Fibroblast of lung (primary cell): ENCODE data around the gene TOX2. TPM values are rescaled to one million over a fixed set of nuclear protein-coding genes. Genes with fewer than 3 reads are reported as not detected.

Source experiments
- DNase-seq, 2 donors: peaks; one replicate each; pipeline versions ENCODE4 v3.0.0 to v3.0.0-alpha.2; 2010; ENCODE audit warnings: low read depth in 2 of 2
- H2AFZ ChIP-seq: 2 replicates; pipeline ENCODE4 v1.5.1; 2012; ENCODE audit warnings: low read length, control low read depth, inconsistent platforms
- H3K27ac ChIP-seq: 2 replicates; pipeline ENCODE4 v1.5.1; 2011; ENCODE audit warnings: low read length, control low read depth; ENCODE audit not compliant: insufficient read depth
- H3K27me3 ChIP-seq: 2 replicates; pipeline ENCODE4 v1.5.1; 2011; ENCODE audit warnings: mild to moderate bottlenecking, low read length; ENCODE audit not compliant: control insufficient read depth, insufficient read depth
- H3K36me3 ChIP-seq: 2 replicates; pipeline ENCODE4 v1.5.1; 2011; ENCODE audit warnings: low read length; ENCODE audit not compliant: control insufficient read depth, insufficient read depth
- H3K4me1 ChIP-seq: 2 replicates; pipeline ENCODE4 v1.5.1; 2011; ENCODE audit warnings: low read length; ENCODE audit not compliant: control insufficient read depth, insufficient read depth; ENCODE audit errors: extremely low read depth
- H3K4me2 ChIP-seq: 2 replicates; pipeline ENCODE4 v1.5.1; 2011; ENCODE audit warnings: low read length, control low read depth; ENCODE audit not compliant: insufficient read depth; ENCODE audit errors: extremely low read depth
- H3K4me3 ChIP-seq, 4 experiments: fragments of 200-600 bp in 1 of 4; sonication (generic) in 1 of 4; replicated peaks in 1 of 4; 2 replicates each; pipeline ENCODE4 v1.5.1; 2011 to 2016; ENCODE audit warnings: low read length in 4 of 4, low read depth in 3 of 4, mild to moderate bottlenecking in 3 of 4, control low read depth in 2 of 4, inconsistent platforms in 1 of 4, mixed read lengths in 1 of 4; ENCODE audit not compliant: insufficient read depth in 1 of 4; ENCODE audit errors: control extremely low read depth in 1 of 4
- H3K79me2 ChIP-seq: 2 replicates; pipeline ENCODE4 v1.5.1; 2012; ENCODE audit warnings: mild to moderate bottlenecking, low read length, inconsistent platforms; ENCODE audit not compliant: control insufficient read depth, insufficient read depth
- H3K9ac ChIP-seq: 2 replicates; pipeline ENCODE4 v1.5.1; 2011; ENCODE audit warnings: mild to moderate bottlenecking, low read length, control low read depth; ENCODE audit not compliant: insufficient read depth
- H3K9me3 ChIP-seq: 2 replicates; pipeline ENCODE4 v1.5.1; 2012; ENCODE audit warnings: low read depth, low read length; ENCODE audit not compliant: control insufficient read depth, insufficient read depth
- H4K20me1 ChIP-seq: 2 replicates; pipeline ENCODE4 v1.5.1; 2011; ENCODE audit warnings: low read length; ENCODE audit not compliant: control insufficient read depth, insufficient read depth; ENCODE audit errors: extremely low read depth
- EZH2 ChIP-seq: IDR thresholded peaks from 2 replicates; pipeline ENCODE4 v1.5.1; 2012; ENCODE audit warnings: low read length, control low read depth, mild to moderate bottlenecking; ENCODE audit errors: missing control alignments
- polyA plus RNA-seq, 2 donors: library from polyadenylated mRNA; depleted of rRNA in 1 of 2; stranded (reverse) in 1 of 2; unstranded in 1 of 2; fragments of >200 nt; gene quantifications; 2 replicates each; pipeline ENCODE4 v1.2.1, GENCODE V29; 2011 to 2012; ENCODE audit warnings: missing spikeins in 1 of 2
- total RNA-seq: library from RNA; depleted of rRNA; stranded (reverse); fragments of >200 nt; gene quantifications from 2 replicates; pipeline ENCODE4 v1.2.1, GENCODE V29; 2014
- TF ChIP-seq, protein P1 (sequence below), 2 donors: IDR thresholded peaks in 1 of 2; conservative IDR thresholded peaks in 1 of 2; 1 replicate in 1 of 2; 2 replicates in 1 of 2; pipeline ENCODE4 v1.5.1; 2011 to 2012; ENCODE audit warnings: low read length in 2 of 2, control low read depth in 1 of 2, inconsistent platforms in 1 of 2, low read depth in 1 of 2, mild to moderate bottlenecking in 1 of 2

The TOX2 gene
- total and polyA plus RNA-seq, 2 donors (not counting 1 experiment from before 2014, with no cell fraction given): 5.9 to 9.6 TPM

GRCh38 chr20:43941476-43942200, 27.0 kb downstream of the TOX2 start:
- Histone ChIP-seq H3K9me3 (no peaks in the 10 kb centered on the region), H3K79me2 (peaks cover 24% of the 10 kb centered on the region), H3K36me3 (no peaks in the 10 kb centered on the region), H3K4me2 (no peak overlapping the region), H3K4me3 (no peak overlapping the region), H3K9ac (no peak overlapping the region), H3K4me1 (peaks cover 48% of the 10 kb centered on the region), H3K27ac (peak overlapping the region; percentile 44), H3K27me3 (no peaks in the 10 kb centered on the region), H2AFZ (no peak overlapping the region), H4K20me1 (no peaks in the 10 kb centered on the region)
- DNase-seq: peak in 1 of 2 donors; percentile 31
- no peak for TF ChIP-seq EZH2
- TF ChIP-seq, protein P1, sequence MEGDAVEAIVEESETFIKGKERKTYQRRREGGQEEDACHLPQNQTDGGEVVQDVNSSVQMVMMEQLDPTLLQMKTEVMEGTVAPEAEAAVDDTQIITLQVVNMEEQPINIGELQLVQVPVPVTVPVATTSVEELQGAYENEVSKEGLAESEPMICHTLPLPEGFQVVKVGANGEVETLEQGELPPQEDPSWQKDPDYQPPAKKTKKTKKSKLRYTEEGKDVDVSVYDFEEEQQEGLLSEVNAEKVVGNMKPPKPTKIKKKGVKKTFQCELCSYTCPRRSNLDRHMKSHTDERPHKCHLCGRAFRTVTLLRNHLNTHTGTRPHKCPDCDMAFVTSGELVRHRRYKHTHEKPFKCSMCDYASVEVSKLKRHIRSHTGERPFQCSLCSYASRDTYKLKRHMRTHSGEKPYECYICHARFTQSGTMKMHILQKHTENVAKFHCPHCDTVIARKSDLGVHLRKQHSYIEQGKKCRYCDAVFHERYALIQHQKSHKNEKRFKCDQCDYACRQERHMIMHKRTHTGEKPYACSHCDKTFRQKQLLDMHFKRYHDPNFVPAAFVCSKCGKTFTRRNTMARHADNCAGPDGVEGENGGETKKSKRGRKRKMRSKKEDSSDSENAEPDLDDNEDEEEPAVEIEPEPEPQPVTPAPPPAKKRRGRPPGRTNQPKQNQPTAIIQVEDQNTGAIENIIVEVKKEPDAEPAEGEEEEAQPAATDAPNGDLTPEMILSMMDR (conservative IDR thresholded peaks at IDR 0.05 in 1 of 2, IDR thresholded peaks at IDR 0.05 in 1 of 2; ENCODE audit: low read depth in 1 of 2, low read length in 2 of 2): no peak

GRCh38 chr20:43942201-43942590, 27.5 kb downstream of the TOX2 start:
- H3K9ac ChIP-seq: no peak overlapping the region
- TF ChIP-seq EZH2: no peak
- TF ChIP-seq, protein P1 (conservative IDR thresholded peaks at IDR 0.05 in 1 of 2, IDR thresholded peaks at IDR 0.05 in 1 of 2; ENCODE audit: low read depth in 1 of 2, low read length in 2 of 2): no peak
- DNase-seq: no peak
- H3K4me2 ChIP-seq: no peak overlapping the region
- H2AFZ ChIP-seq: no peak overlapping the region
- H3K79me2 ChIP-seq: peaks cover 21% of the 10 kb centered on the region
- no peaks in the 10 kb centered on the region for H3K27me3 ChIP-seq
- peak overlapping the region; percentile 44 for H3K27ac ChIP-seq
- no peak overlapping the region for H3K4me3 ChIP-seq
- H3K4me1 ChIP-seq: peaks cover 44% of the 10 kb centered on the region
- no peaks in the 10 kb centered on the region for H3K9me3 ChIP-seq
- H4K20me1 ChIP-seq: no peaks in the 10 kb centered on the region
- no peaks in the 10 kb centered on the region for H3K36me3 ChIP-seq

- no peaks in the 10 kb centered on the region for H3K9me3 ChIP-seq
- DNase-seq: peak; percentile 76 to 80
- H4K20me1 ChIP-seq: no peaks in the 10 kb centered on the region
- H3K9ac ChIP-seq: no peak overlapping the region
- H3K36me3 ChIP-seq: no peaks in the 10 kb centered on the region
- no peaks in the 10 kb centered on the region for H3K27me3 ChIP-seq
- H3K4me3 ChIP-seq: no peak overlapping the region
- peak overlapping the region; percentile 51 for H3K4me2 ChIP-seq
- peaks cover 40% of the 10 kb centered on the region for H3K4me1 ChIP-seq
- peak overlapping the region; percentile 44 for H3K27ac ChIP-seq
- TF ChIP-seq, protein P1 (conservative IDR thresholded peaks at IDR 0.05 in 1 of 2, IDR thresholded peaks at IDR 0.05 in 1 of 2; ENCODE audit: low read depth in 1 of 2, low read length in 2 of 2): no peak
- no peak for TF ChIP-seq EZH2
- H2AFZ ChIP-seq: no peak overlapping the region
- peaks cover 17% of the 10 kb centered on the region for H3K79me2 ChIP-seq
Observed at GRCh38 chr20:43942667-43943285, 28.1 kb downstream of the TOX2 start.
